ENCODE data around the gene DCAF6.

DNA sequence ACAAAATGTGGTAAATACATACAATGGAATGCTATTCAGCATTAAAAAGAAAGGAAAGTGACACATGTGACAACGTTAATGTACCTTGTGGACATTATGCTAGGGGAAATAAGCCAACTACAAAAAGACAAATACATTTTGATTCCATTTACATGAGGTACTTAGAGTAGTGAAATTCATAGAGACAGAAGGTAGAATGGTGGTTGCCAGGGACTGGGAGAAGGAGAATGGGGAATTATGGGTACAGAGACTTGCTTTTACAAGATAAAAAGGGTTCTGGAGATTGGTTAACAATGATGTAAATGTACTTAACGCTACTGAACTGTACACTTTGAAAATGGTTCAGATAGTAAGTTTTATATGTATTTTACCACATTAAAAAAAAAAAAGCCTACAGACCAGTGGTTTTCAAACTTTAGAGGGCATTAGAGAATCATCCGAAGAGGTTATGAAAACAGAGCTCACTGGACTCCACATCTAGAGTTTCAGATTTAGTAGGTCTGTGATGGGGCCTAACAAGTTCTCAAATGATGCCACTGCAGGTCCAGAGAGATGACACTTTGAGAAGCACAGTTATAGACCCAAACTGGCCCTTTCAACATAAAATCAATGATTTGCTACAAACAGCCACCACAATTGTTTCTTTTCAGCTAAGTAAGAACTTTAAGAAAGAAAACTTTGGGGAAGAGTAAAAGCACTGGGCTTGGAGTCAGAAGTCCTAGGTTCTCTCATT is 13.0 kb upstream of the DCAF6 start:
- TF ChIP-seq POLR2A (IDR thresholded peaks at IDR 0.05; ENCODE audit: low read length) (no peak), GATA1 (IDR thresholded peaks at IDR 0.05; ENCODE audit: low read depth, low read length) (no peak)
